T47D (cell line): ENCODE measurements around the gene TFR2.

Experiments
- DNase-seq, 2 experiments: peaks; one replicate each; pipeline versions ENCODE4 v3.0.0 to v3.0.0-alpha.2; 2011 to 2012; ENCODE audit warnings: low read depth in 1 of 2, low spot score in 1 of 2
- JUND ChIP-seq: IDR thresholded peaks from 2 replicates; pipeline ENCODE4 v1.6.1; 2012; ENCODE audit warnings: low read depth
- in situ Hi-C: cut with HindIII; loops from 2 replicates; pipeline ENCODE4 v1.10.0; 2016; ENCODE audit warnings: low sequenced_read_pairs, low pct_unique_long_range_greater_than_20kb

TFR2 gene

GRCh38 chr7:100655908-100656674, 14.7 kb upstream of the TFR2 start, which contains the start of gene ACTL6B:
Gene ACTL6B (minus strand): TSS chr7:100656448. CDS start chr7:100656354, 94 bp downstream.
- no peak for TF ChIP-seq JUND
- DNase-seq = peak; percentile 69 to 74
- in situ Hi-C loops = no loop called here

- TF ChIP-seq JUND = no peak
- DNase-seq = no peak
- in situ Hi-C loops = no loop called here
Measured at GRCh38 chr7:100654908-100655831, 13.8 kb upstream of the TFR2 start.

- DNase-seq = peak; percentile 38 to 72
- in situ Hi-C loops = no loop called here
- no peak for TF ChIP-seq JUND
Measured at GRCh38 chr7:100649826-100650565, 8.6 kb upstream of the TFR2 start.

GRCh38 chr7:100642534-100642907, 1.2 kb upstream of the TFR2 start:
- TF ChIP-seq JUND = no peak
- no peak for DNase-seq
- in situ Hi-C loops = no loop called here

- TF ChIP-seq JUND = no peak
- no peak for DNase-seq
- in situ Hi-C loops = no loop called here
Measured at GRCh38 chr7:100641860-100642533, 645 bp upstream of the TFR2 start.

GRCh38 chr7:100640517-100641440, 573 bp downstream of the TFR2 start:
- no peak for DNase-seq
- in situ Hi-C loops = no loop called here
- no peak for TF ChIP-seq JUND

GRCh38 chr7:100639995-100640516, 1.3 kb downstream of the TFR2 start:
- no peak for TF ChIP-seq JUND
- in situ Hi-C loops = no loop called here

GRCh38 chr7:100632951-100633717, 8.2 kb downstream of the TFR2 start:
- in situ Hi-C loops = no loop called here
- no peak for TF ChIP-seq JUND
- DNase-seq = peak; percentile 48 to 62

More at GRCh38 chr7:100639995-100640516, 1.3 kb downstream of the TFR2 start:
- no peak for DNase-seq

- TF ChIP-seq JUND = no peak
Measured at GRCh38 chr7:100630066-100630465, 11.3 kb downstream of the TFR2 start.

GRCh38 chr7:100629117-100629716, 12.1 kb downstream of the TFR2 start:
- DNase-seq = peak in 1 of 2 experiments; percentile 78
- in situ Hi-C loops = no loop called here
- no peak for TF ChIP-seq JUND

More at GRCh38 chr7:100630066-100630465, 11.3 kb downstream of the TFR2 start:
- no peak for DNase-seq
- in situ Hi-C loops = no loop called here
